Right lobe of liver (tissue), 6 donors: Measurements from ENCODE around the gene WDR88. TPM values are rescaled to one million over a fixed set of nuclear protein-coding genes. Genes with fewer than 3 reads are reported as not detected.

Experiments used
- ATAC-seq, 4 donors: fragments of 200-7000 bp; cut with Tn5 transposase; one replicate each; pipeline ENCODE4 v1.9.1; 2020; ENCODE audit warnings: mild to moderate bottlenecking in 4 of 4, moderate library complexity in 4 of 4
- DNase-seq, 3 donors: peaks; one replicate each; pipeline ENCODE4 v3.0.0-alpha.2; 2020
- H3K27ac ChIP-seq, 3 donors: fragments of 200-600 bp; one replicate each; pipeline ENCODE4 v1.8.0; 2022
- H3K27me3 ChIP-seq, 2 donors: fragments of 200-600 bp; one replicate each; pipeline ENCODE4 v1.8.0; 2022
- H3K36me3 ChIP-seq, 4 donors: fragments of 200-600 bp; sonication (generic) in 1 of 4; one replicate each; pipeline versions ENCODE4 v1.5.1 to v1.8.0; 2017 to 2022; ENCODE audit warnings: control low read depth in 1 of 4
- H3K4me1 ChIP-seq, 4 donors: fragments of 200-600 bp; sonication (generic) in 1 of 4; one replicate each; pipeline versions ENCODE4 v1.5.1 to v1.8.0; 2017 to 2022; ENCODE audit warnings: control low read depth in 1 of 4
- H3K4me3 ChIP-seq, 3 donors: fragments of 200-600 bp; one replicate each; pipeline ENCODE4 v1.8.0; 2022
- H3K9me3 ChIP-seq, 4 donors: fragments of 200-600 bp; sonication (generic) in 1 of 4; one replicate each; pipeline versions ENCODE4 v1.5.1 to v1.8.0; 2017 to 2022; ENCODE audit warnings: control low read depth in 1 of 4
- POLR2A ChIP-seq: fragments of 450-650 bp; IDR thresholded peaks from one replicate; pipeline ENCODE4 v1.6.1; 2017; ENCODE audit warnings: antibody characterized with exemption, mild to moderate bottlenecking
- WGBS: methylation state at CpG from one replicate; pipeline ENCODE4 v1.1.6; 2018; ENCODE audit warnings: low coverage, low lambda C conversion rate; ENCODE audit not compliant: insufficient coverage; ENCODE audit errors: missing lambda C conversion rate; 5-methylcytosine and 5-hydroxymethylcytosine counted together
- intact Hi-C, 2 donors: fragments of 100-400 bp; cut with DNase I; formaldehyde crosslinking; loops; one replicate each; pipeline versions ENCODE4 v1.11.2 to v1.14.1; 2022
- total RNA-seq, 6 experiments: library from RNA; depleted of rRNA in 2 of 6; stranded (reverse); fragments of >200 nt in 2 of 6; fragmentation: NEBNext Ultra II Directional in 3 of 6; extraction: Animal tissue kit (Norgen Biotek cat#: 25700) in 3 of 6; gene quantifications; one replicate each; pipeline versions ENCODE4 v1.1.0 to v1.2.4, GENCODE V29; 2016 to 2023
- TF ChIP-seq, protein P1 (sequence below), 4 donors: fragments of 200-600 bp in 3 of 4; fragments of 450-650 bp in 1 of 4; IDR thresholded peaks; one replicate each; pipeline versions ENCODE4 v1.5.1 to v1.8.0; 2016 to 2022; ENCODE audit warnings: antibody characterized with exemption in 4 of 4, mild to moderate bottlenecking in 2 of 4
- donor health status: DM: no; HTN: yes; CAD: no.
- donor health status: DM: no; HTN: no; CAD: no.
- donor health status: DM: no; HTN: no; CAD: no.
- donor health status: DM: no; HTN: yes; CAD: no.
- donor health status: DM: no; HTN: yes; CAD: no.

WDR88 gene
- total RNA-seq, 6 experiments from 2014 or later = not detected

GRCh38 chr19:33215438-33216197, 83.7 kb downstream of the WDR88 start:
- WGBS = 85% methylated on average over 6 of the region's 19 CpGs
- no peak for DNase-seq

GRCh38 chr19:33216198-33216830, 84.4 kb downstream of the WDR88 start:
- no peak overlapping the region for H3K4me3 ChIP-seq
- 59% methylated on average over 6 of the region's 12 CpGs for WGBS
- no peaks in the 10 kb centered on the region for H3K27me3 ChIP-seq
- H3K4me1 ChIP-seq = no peaks in the 10 kb centered on the region
- DNase-seq = no peak
- no peak overlapping the region for H3K27ac ChIP-seq
- H3K36me3 ChIP-seq = no peaks in the 10 kb centered on the region
- no peaks in the 10 kb centered on the region for H3K9me3 ChIP-seq
- no peak for ATAC-seq
- no peak for TF ChIP-seq POLR2A
- TF ChIP-seq, protein P1, sequence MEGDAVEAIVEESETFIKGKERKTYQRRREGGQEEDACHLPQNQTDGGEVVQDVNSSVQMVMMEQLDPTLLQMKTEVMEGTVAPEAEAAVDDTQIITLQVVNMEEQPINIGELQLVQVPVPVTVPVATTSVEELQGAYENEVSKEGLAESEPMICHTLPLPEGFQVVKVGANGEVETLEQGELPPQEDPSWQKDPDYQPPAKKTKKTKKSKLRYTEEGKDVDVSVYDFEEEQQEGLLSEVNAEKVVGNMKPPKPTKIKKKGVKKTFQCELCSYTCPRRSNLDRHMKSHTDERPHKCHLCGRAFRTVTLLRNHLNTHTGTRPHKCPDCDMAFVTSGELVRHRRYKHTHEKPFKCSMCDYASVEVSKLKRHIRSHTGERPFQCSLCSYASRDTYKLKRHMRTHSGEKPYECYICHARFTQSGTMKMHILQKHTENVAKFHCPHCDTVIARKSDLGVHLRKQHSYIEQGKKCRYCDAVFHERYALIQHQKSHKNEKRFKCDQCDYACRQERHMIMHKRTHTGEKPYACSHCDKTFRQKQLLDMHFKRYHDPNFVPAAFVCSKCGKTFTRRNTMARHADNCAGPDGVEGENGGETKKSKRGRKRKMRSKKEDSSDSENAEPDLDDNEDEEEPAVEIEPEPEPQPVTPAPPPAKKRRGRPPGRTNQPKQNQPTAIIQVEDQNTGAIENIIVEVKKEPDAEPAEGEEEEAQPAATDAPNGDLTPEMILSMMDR (IDR thresholded peaks at IDR 0.05) = no peak
- intact Hi-C loops = no loop called here

More at GRCh38 chr19:33215438-33216197, 83.7 kb downstream of the WDR88 start:
- Histone ChIP-seq H3K27me3 (no peaks in the 10 kb centered on the region), H3K36me3 (no peaks in the 10 kb centered on the region), H3K4me3 (no peak overlapping the region), H3K27ac (no peak overlapping the region), H3K9me3 (no peaks in the 10 kb centered on the region), H3K4me1 (no peaks in the 10 kb centered on the region)
- ATAC-seq = no peak
- intact Hi-C loops = no loop called here
- TF ChIP-seq, protein P1 (IDR thresholded peaks at IDR 0.05) = no peak
- TF ChIP-seq POLR2A = no peak

GRCh38 chr19:33217881-33218280, 86.0 kb downstream of the WDR88 start:
- H3K4me3 ChIP-seq = no peak overlapping the region
- TF ChIP-seq, protein P1 (IDR thresholded peaks at IDR 0.05) = no peak
- TF ChIP-seq POLR2A = no peak
- intact Hi-C loops = no loop called here
- H3K27ac ChIP-seq = no peak overlapping the region
- H3K9me3 ChIP-seq = no peaks in the 10 kb centered on the region
- no peak for DNase-seq
- no peak for ATAC-seq
- H3K4me1 ChIP-seq = no peaks in the 10 kb centered on the region
- WGBS = no CpG with 5 or more reads among the region's 8 CpGs
- H3K36me3 ChIP-seq = no peaks in the 10 kb centered on the region
- H3K27me3 ChIP-seq = no peaks in the 10 kb centered on the region

- Histone ChIP-seq H3K36me3 (no peaks in the 10 kb centered on the region), H3K27me3 (no peaks in the 10 kb centered on the region), H3K27ac (no peak overlapping the region), H3K9me3 (no peaks in the 10 kb centered on the region), H3K4me1 (no peaks in the 10 kb centered on the region), H3K4me3 (no peak overlapping the region)
- ATAC-seq (no peak), DNase-seq (no peak)
- intact Hi-C loops = no loop called here
- TF ChIP-seq POLR2A = no peak
- TF ChIP-seq, protein P1 (IDR thresholded peaks at IDR 0.05) = no peak
- whole genome bisulfite sequencing = 81% methylated on average over 9 of the region's 12 CpGs
Measured at GRCh38 chr19:33219261-33219815, 87.4 kb downstream of the WDR88 start.
